HG02943 (cell line): ENCODE measurements around the gene TMEM106C.
A peak's percentile ranks its signal among the peaks of the same experiment; 100 is the strongest.

Experiments used
- ATAC-seq: cut with Tn5 transposase; IDR thresholded peaks from one replicate; pipeline ENCODE4 v1.9.1; 2021; ENCODE audit warnings: mild to moderate bottlenecking, low read depth, moderate library complexity; ENCODE audit not compliant: unreplicated experiment

TMEM106C gene

GRCh38 chr12:47963340-47964040 lies at the start of gene TMEM106C:
TMEM106C (plus strand) TSS chr12:47963596; CDS start chr12:47964237, 641 bp downstream.
- ATAC-seq = peak; percentile 84

GRCh38 chr12:47920913-47921312 lies 42.5 kb upstream of the TMEM106C start:
- no peak for ATAC-seq

GRCh38 chr12:47921907-47922306 lies 41.5 kb upstream of the TMEM106C start:
- no peak for ATAC-seq

GRCh38 chr12:47927346-47927745 lies 36.0 kb upstream of the TMEM106C start:
- ATAC-seq = no peak

- ATAC-seq = no peak
Observed at GRCh38 chr12:47930634-47931033, 32.8 kb upstream of the TMEM106C start.

- no peak for ATAC-seq
Observed at GRCh38 chr12:47931187-47931586, 32.2 kb upstream of the TMEM106C start.

- no peak for ATAC-seq
Observed at GRCh38 chr12:47935184-47935583, 28.2 kb upstream of the TMEM106C start.

- no peak for ATAC-seq
Observed at GRCh38 chr12:47938093-47938492, 25.3 kb upstream of the TMEM106C start.

- no peak for ATAC-seq
Observed at GRCh38 chr12:47938594-47938993, 24.8 kb upstream of the TMEM106C start.

GRCh38 chr12:47939009-47939601 lies 24.3 kb upstream of the TMEM106C start:
- ATAC-seq = no peak

- no peak for ATAC-seq
Observed at GRCh38 chr12:47940773-47941474, 22.5 kb upstream of the TMEM106C start.

- ATAC-seq = no peak
Observed at GRCh38 chr12:47941475-47941780, 22.0 kb upstream of the TMEM106C start.

- ATAC-seq = no peak
Observed at GRCh38 chr12:47941871-47942613, 21.4 kb upstream of the TMEM106C start.

GRCh38 chr12:47942614-47943225 lies 20.7 kb upstream of the TMEM106C start:
- no peak for ATAC-seq

GRCh38 chr12:47943623-47944340 lies 19.6 kb upstream of the TMEM106C start:
- no peak for ATAC-seq

GRCh38 chr12:47944685-47945340 lies 18.6 kb upstream of the TMEM106C start:
- ATAC-seq = no peak

- no peak for ATAC-seq
Observed at GRCh38 chr12:47945341-47945728, 18.1 kb upstream of the TMEM106C start.

GRCh38 chr12:47946413-47947323 lies 16.7 kb upstream of the TMEM106C start:
- ATAC-seq = no peak

GRCh38 chr12:47947341-47947740 lies 16.1 kb upstream of the TMEM106C start:
- no peak for ATAC-seq
